ENCODE data around the gene HIVEP1.

The HIVEP1 gene

DNA sequence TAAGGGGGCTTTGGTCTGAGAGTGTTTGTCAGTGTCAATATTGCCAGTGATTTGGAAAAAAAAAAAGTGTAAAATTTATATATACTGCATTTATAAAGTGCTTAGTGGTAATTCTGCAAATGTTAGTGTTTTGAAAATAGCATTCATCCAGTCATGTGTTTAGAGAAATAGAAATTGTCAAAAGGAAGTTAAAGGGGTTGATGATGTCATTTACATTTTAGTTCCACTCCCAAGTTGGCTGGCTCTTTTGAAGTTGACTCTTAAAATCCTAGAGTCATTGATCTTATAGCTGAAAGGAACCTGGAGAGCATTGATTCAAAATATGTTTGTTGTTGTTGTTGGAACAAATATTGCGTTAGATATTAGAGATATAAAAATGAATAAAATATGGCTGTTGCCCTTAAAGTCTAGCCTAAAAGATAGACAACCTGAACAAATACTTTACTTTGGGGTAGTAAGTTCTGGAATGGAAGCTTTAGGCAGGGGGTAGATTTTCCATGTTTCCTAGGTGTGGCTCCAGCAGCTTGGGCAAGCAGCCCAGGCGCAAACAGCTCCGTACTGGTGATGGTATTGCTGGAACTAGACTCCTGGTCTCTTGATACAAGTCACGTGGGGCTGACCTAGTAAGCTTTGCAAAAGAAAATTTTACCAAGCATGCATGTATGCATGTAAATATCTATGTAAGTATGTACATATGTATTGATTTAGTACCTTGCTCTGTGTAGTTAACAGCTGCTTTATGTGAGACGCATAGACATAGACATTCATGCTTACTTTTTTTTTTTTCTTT lies 46.3 kb downstream of the HIVEP1 start:
- TF ChIP-seq CTCF (IDR thresholded peaks at IDR 0.05), result no peak

- TF ChIP-seq CTCF (IDR thresholded peaks at IDR 0.05), result no peak
These were observed 48.9 kb downstream of the HIVEP1 start for GRCh38 chr6:12060780-12061609.

- TF ChIP-seq CTCF (IDR thresholded peaks at IDR 0.05), result no peak
These were observed 50.5 kb downstream of the HIVEP1 start for GRCh38 chr6:12062605-12063004.

DNA sequence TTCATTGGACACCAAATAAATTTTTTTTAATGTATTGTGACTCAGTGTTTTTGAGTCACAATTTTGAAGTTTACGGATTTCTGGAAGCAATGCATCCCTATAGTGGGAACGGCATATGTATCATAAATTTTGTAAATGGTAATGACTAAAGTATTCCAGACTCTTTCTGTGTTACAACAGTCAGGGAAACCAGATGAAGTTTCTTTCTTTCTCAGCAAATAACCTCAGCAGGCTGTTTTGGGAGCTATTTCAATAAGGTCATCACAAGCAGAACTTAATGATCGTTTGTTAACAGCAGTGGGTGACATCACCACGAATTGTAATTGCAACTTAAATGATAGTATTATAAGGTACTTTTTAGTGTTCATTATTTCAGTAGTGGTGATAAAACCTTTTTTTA lies 52.0 kb downstream of the HIVEP1 start:
- no peak for TF ChIP-seq CTCF (IDR thresholded peaks at IDR 0.05)

- no peak for TF ChIP-seq CTCF (IDR thresholded peaks at IDR 0.05)
These were observed 52.5 kb downstream of the HIVEP1 start for GRCh38 chr6:12064538-12065071.

GRCh38 chr6:12065321-12066140 lies 53.4 kb downstream of the HIVEP1 start:
- no peak for TF ChIP-seq CTCF (IDR thresholded peaks at IDR 0.05)

- no peak for TF ChIP-seq CTCF (IDR thresholded peaks at IDR 0.05)
These were observed 54.2 kb downstream of the HIVEP1 start for GRCh38 chr6:12066297-12066696.
